D341Med (cell line): ENCODE results near the gene CELF5.
"Not testable (repeated sequence)": the region's sequence is repeated elsewhere in the genome, so short reads cannot be mapped to it uniquely, and the experiment has no call there.

Experiments
- DNase-seq: peaks from one replicate; pipeline ENCODE4 v3.0.0; 2012; ENCODE audit warnings: low spot score

CELF5 gene

GRCh38 chr19:3292958-3293529, 68.6 kb downstream of the CELF5 start:
- no peak for DNase-seq

DNA sequence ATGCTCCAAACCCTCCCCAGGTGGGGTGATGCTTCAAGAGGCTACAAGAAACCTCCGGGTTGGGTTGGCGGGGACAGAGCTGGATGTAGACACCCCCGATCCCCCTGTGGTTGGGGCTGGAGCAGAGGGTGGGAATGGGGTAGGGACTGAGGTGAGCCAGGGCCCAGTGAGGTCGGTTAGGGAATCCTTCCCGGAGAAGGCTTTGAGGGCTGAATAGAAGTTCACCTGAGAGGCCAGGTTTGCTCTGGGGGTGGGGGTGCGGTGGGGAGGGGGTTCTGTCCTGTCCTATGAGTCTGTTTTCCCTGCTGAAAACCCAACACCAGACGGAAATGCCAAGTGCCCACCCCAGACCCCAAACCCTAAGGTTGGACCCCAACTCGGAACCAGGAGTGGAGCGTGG, 69.1 kb downstream of the CELF5 start:
- no peak for DNase-seq

GRCh38 chr19:3294080-3294850, 69.8 kb downstream of the CELF5 start:
- no peak for DNase-seq

DNA sequence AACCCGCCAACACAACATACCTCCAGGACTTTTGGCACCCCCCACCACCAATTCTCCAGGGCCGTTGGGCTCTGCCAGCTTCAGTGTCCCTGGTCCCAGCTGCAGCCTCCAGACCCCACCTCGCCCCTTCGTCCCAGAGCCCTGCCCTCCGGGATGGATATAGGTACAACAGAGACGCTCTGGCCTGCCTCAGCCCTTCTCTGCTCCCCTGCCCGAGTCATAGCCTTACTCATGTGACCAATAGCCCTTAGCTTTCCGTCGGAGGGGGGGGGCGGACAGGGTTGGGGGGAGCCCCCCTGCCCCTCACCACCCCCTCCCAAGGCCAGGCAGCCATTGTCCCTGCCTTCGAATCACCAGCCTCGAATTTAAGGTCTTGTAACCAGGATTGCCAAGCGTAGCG, 71.1 kb downstream of the CELF5 start:
- no peak for DNase-seq

DNA sequence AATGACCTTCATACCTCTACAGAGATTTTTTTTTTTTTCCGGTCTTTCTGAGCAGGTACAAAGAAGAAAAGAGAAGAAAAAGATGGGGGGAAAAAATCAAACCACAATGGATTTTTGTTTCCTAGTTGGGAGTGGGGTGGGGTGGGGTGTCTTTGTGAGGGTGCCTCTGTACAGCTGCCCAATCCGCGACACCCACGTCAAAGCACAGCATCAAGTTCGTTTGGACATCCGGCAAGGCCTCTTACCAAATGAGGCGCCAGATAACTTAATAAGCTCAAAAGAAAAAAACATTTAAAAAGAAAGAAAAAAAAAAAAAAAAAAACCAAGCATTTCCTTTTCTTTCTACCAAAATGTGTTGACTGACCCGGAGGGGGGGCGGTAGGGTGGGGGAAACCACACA, 71.6 kb downstream of the CELF5 start:
- no peak for DNase-seq

DNA sequence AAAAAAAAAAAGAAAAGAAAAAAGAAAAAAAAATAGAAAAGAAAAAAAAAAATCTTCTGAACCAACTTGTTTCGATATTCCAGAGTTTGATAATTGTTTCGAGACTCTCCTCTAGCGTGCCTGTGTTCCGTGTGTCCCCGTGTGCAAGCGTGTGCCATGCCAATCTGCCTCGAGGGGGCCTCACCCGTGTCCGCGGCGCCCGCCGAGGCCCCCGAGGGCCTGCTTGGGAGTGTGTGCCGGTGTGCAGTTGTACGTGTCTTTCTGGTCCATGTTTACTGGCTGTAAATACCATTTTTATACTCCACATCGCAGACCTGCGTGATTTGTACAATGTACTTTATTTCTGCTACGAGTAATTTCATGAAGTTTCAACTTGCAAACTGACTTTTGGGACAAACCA, 72.0 kb downstream of the CELF5 start:
- DNase-seq: no peak

GRCh38 chr19:3298853-3299449, 74.5 kb downstream of the CELF5 start:
- no peak for DNase-seq

- DNase-seq: not testable (repeated sequence)
These were observed 76.1 kb downstream of the CELF5 start for GRCh38 chr19:3300566-3300965.

GRCh38 chr19:3302755-3303154, 78.3 kb downstream of the CELF5 start:
- no peak for DNase-seq

- DNase-seq: peak; percentile 74
These were observed 80.5 kb downstream of the CELF5 start for GRCh38 chr19:3304871-3305423.

DNA sequence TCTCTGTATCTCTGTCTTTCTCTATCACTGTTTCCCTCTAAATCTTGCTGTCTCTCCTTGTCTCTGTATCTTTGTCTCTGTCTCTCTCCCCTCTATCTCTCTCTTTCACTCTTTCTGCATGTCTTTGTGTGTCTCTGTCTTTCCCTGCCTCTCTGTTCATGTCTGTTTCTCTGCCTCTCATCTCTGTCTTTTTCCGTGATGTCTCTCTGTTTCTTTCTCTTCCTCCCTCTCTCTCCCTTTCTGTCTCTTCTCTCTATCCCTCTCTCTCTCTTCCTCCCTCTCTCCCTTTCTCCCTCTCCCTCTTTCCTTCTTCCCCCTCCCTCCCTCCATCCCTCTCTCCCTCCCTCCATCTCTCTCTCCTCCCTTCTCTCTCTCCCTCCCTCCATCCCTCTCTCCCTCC, 85.3 kb downstream of the CELF5 start:
- no peak for DNase-seq

DNA sequence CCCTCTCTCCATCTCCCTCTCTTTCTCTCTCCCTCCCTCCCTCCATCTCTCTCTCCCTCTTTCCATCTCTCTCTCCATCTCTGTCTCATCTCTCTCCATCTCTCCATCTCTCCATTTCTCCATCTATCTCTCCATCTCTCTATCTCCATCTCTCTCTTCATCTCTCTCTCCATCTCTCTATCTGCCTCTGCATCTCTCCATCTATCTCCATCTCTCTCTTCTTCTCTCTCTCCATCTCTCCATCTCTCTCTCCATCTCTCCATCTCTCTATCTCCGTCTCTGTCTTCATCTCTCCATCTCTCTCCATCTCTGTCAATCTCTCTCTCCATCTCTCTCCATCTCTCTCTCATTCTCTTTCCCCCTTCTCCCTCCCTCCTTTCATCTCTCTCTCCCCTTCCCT, 85.8 kb downstream of the CELF5 start:
- DNase-seq: no peak

DNA sequence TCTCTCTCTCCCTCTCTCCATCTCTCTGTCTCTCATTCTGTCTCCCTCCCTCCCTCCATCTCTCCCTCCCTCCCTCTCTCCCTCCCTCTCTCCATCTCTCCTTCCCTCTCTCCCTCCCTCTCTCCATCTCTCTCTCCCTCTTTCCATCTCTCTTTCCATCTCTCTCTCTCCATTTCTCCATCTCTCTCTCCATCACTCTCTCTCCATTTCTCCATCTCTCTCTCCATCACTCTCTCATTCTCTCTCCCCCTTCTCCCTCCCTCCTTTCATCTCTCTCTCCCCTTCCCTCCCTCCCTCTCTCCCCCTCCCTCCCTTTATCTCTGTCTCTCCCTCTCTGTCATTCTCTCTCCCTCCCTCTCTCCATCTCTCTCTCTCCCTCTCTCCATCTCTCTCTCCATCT, 86.2 kb downstream of the CELF5 start:
- DNase-seq: no peak

- no peak for DNase-seq
These were observed 88.7 kb downstream of the CELF5 start for GRCh38 chr19:3313199-3313575.

- no peak for DNase-seq
These were observed 90.7 kb downstream of the CELF5 start for GRCh38 chr19:3314962-3315675.

DNA sequence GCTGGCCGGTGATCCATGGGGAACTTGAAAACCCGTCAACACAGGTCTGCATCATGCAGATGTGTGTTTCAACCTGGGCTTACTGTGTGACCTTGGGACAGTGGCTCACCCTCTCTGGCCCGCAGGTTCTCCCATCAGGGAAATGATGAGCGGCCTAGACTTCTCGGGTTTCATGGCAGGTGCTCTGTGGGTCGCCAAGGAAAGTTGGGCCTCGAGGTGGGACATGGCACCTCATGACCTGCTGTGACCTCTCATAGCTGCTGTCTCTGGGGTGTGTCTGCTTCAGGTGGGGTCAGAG, 91.2 kb downstream of the CELF5 start:
- DNase-seq: no peak

GRCh38 chr19:3316132-3316648, 91.7 kb downstream of the CELF5 start:
- no peak for DNase-seq

DNA sequence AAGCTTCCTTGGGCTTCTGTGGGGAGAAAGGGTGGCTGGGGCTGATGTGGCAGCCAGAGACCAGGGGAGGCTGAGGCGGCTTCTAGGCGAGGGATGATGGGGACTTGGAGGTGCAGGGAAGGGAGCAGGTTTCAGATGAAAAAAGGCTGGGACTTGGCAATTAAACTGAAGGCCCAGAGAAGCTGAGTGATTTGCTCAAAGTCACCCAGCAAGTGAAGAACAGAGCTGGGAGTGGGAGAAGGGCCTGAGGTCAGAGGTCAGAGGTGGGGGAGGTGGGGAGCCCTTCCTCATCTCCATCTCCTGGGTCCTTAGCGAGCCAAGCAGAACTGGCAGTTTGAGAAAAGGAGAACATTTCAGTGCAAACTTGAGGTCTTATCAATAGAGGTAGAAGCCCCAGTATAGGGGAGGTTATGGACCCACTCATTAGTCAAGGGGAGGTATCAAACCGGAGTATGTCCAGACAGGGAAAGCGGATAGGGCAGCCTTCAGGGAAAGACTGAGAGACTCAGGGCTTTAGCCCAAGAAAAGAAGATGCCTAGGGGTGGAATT, 92.3 kb downstream of the CELF5 start:
- no peak for DNase-seq

- DNase-seq: no peak
These were observed 95.3 kb downstream of the CELF5 start for GRCh38 chr19:3319643-3320353.

DNA sequence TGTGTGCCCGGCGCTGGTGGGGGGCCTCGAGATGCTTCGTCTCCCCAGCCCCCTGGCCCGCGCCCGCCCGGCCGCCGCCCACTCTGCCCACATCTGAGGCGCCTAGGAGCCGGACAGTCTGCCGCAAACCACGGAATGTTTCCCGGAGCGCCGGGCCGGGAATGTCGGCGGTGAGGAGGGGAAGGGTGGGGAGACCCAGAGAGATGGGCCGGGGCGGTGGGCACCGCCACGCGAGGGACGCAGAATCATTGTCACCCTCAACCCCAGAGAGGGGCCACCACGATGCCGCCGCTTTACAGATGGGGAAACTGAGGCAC, 95.9 kb downstream of the CELF5 start:
- no peak for DNase-seq

GRCh38 chr19:3320853-3321252, 96.4 kb downstream of the CELF5 start:
- no peak for DNase-seq

DNA sequence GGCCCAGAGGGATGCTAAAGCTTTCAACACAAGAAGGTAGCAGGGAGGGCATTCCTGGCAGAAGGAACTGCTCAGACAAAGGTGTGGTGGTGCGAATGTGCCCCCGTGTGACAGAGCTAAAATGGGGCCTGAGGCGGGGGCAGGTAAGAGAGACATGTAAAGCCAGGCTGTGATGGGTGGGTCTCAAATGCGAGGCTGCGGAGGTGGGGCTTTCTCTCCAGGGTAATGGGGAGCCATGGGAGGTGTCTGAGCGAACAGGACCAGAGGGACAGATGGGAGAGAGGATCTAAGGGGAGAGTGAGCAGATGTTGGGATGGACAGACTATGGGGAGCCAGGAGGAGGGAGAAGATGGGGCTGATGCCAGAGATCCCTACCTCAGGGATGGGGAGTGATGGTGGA, 97.2 kb downstream of the CELF5 start:
- no peak for DNase-seq
